GM12878 (cell line): ENCODE results near the gene MYOCD. TPM values are rescaled to one million over a fixed set of nuclear protein-coding genes. Genes with fewer than 3 reads are reported as not detected.

ENCODE experiments used
- ATAC-seq: fragments of 200-7000 bp; cut with Tn5 transposase; 3 replicates; pipeline ENCODE4 v1.9.1; 2020; ENCODE audit warnings: mild to moderate bottlenecking, moderate library complexity
- BruUV-seq: library from RNA; stranded (reverse); fragments of 400-500 nt; replicated peaks from 2 replicates; lab custom pipeline; 2021; lab: Mats Ljungman, UMichigan
- CTCF ChIA-PET: fragments of 300-600 bp; sonication (Branson Sonifier 250); formaldehyde crosslinking; extraction: SDS; loops from one replicate; lab custom pipeline; 2021; ENCODE audit warnings: inconsistent platforms; lab: Yijun Ruan, JAX
- POLR2A ChIA-PET: fragments of 350-600 bp; formaldehyde crosslinking; extraction: SDS; loops from one replicate; lab custom pipeline; 2021; ENCODE audit warnings: inconsistent platforms; lab: Charles Lee
- RAD21 ChIA-PET: fragments of 300-600 bp; sonication (Branson Sonifier 250); formaldehyde crosslinking; loops from one replicate; lab custom pipeline; 2023; ENCODE audit warnings: antibody characterized with exemption; ENCODE audit not compliant: unreplicated experiment; lab: Charles Lee
- SMC1A ChIA-PET: fragments of 300-600 bp; sonication (Branson Sonifier 250); formaldehyde crosslinking; loops from one replicate; lab custom pipeline; 2023; ENCODE audit not compliant: unreplicated experiment, uncharacterized antibody; lab: Charles Lee
- DNase-seq: peaks from one replicate; pipeline ENCODE4 v3.0.0-alpha.2; 2011; ENCODE audit warnings: low read depth, low spot score
- FAIRE-seq: peaks from 3 replicates; lab custom pipeline; 2011; peaks lifted over from hg19 to GRCh38; lab: Jason Lieb, UNC
- H2AFZ ChIP-seq: 2 replicates; pipeline ENCODE4 v1.6.0; 2011; ENCODE audit warnings: low read depth, low read length, control low read depth; ENCODE audit not compliant: control insufficient read depth
- H3K27ac ChIP-seq: 2 replicates; pipeline ENCODE4 v1.5.1; 2011; ENCODE audit warnings: control low read depth; ENCODE audit not compliant: control insufficient read depth, insufficient read depth
- H3K27me3 ChIP-seq, 2 experiments: replicated peaks in 1 of 2; 2 replicates each; pipeline versions ENCODE4 v1.6.0 to v1.6.1; 2011; ENCODE audit warnings: low read length in 1 of 2; ENCODE audit not compliant: control insufficient read depth in 2 of 2, insufficient read depth in 2 of 2
- H3K36me3 ChIP-seq, 2 experiments: 2 replicates each; pipeline ENCODE4 v1.5.1; 2011; ENCODE audit warnings: low read length in 1 of 2; ENCODE audit not compliant: control insufficient read depth in 2 of 2, insufficient read depth in 2 of 2
- H3K4me1 ChIP-seq: 2 replicates; pipeline ENCODE4 v1.6.1; 2011; ENCODE audit warnings: mild to moderate bottlenecking, low read length, moderate library complexity, mixed read lengths; ENCODE audit not compliant: control insufficient read depth, insufficient read depth
- H3K4me2 ChIP-seq: 2 replicates; pipeline ENCODE4 v1.6.0; 2011; ENCODE audit warnings: control low read depth; ENCODE audit not compliant: control insufficient read depth, insufficient read depth
- H3K4me3 ChIP-seq: fragments of 200-600 bp; sonication (generic); 2 replicates; pipeline ENCODE4 v1.5.1; 2016
- H3K79me2 ChIP-seq: 2 replicates; pipeline ENCODE4 v1.6.0; 2011; ENCODE audit warnings: low read length; ENCODE audit not compliant: control insufficient read depth, insufficient read depth
- H3K9ac ChIP-seq: 2 replicates; pipeline ENCODE4 v1.8.0; 2011; ENCODE audit warnings: low read length, control low read depth, mixed read lengths; ENCODE audit not compliant: control insufficient read depth, insufficient read depth
- H3K9me3 ChIP-seq: replicated peaks from 3 replicates; pipeline ENCODE4 v1.5.1; 2011; ENCODE audit warnings: mild to moderate bottlenecking, low read length; ENCODE audit not compliant: control insufficient read depth, insufficient read depth
- H4K20me1 ChIP-seq: 2 replicates; pipeline ENCODE4 v1.6.0; 2011; ENCODE audit not compliant: control insufficient read depth, insufficient read depth
- CBFB ChIP-seq: IDR thresholded peaks from 2 replicates; pipeline ENCODE4 v1.6.1; 2016; ENCODE audit warnings: antibody characterized with exemption, low read depth
- KLF5 ChIP-seq: fragments of 450-650 bp; IDR thresholded peaks from 2 replicates; pipeline ENCODE4 v1.6.1; 2014; ENCODE audit warnings: mild to moderate bottlenecking; ENCODE audit not compliant: partially characterized antibody
- LARP7 ChIP-seq: fragments of 450-650 bp; IDR thresholded peaks from 2 replicates; pipeline ENCODE4 v1.6.1; 2017; ENCODE audit warnings: mild to moderate bottlenecking
- NFIC ChIP-seq: IDR thresholded peaks from 2 replicates; pipeline ENCODE4 v1.6.1; 2012; ENCODE audit warnings: low read depth, mild to moderate bottlenecking, inconsistent platforms, low read length, moderate library complexity
- RFX5 ChIP-seq: IDR thresholded peaks from 2 replicates; pipeline ENCODE4 v1.6.1; 2011; ENCODE audit warnings: low read depth, low read length, improper control_type of control experiment
- SREBF1 ChIP-seq: IDR thresholded peaks from 2 replicates; pipeline ENCODE4 v1.6.1; 2012; ENCODE audit warnings: mild to moderate bottlenecking, low read length
- ZNF384 ChIP-seq: IDR thresholded peaks from 2 replicates; pipeline ENCODE4 v1.6.1; 2012; ENCODE audit warnings: low read depth, mild to moderate bottlenecking, low read length, improper control_type of control experiment, borderline replicate concordance
- WGBS: methylation state at CpG from one replicate; pipeline ENCODE4 v1.1.6; 2016; ENCODE audit warnings: low lambda C conversion rate; ENCODE audit not compliant: insufficient replicate concordance, insufficient coverage; ENCODE audit errors: missing lambda C conversion rate; 5-methylcytosine and 5-hydroxymethylcytosine counted together
- in situ Hi-C: fragments of 300-500 bp; cut with MboI; formaldehyde crosslinking; loops from 9 replicates; pipeline ENCODE4 v1.14.3; 2018; ENCODE audit warnings: mixed read lengths
- intact Hi-C: fragments of 100-400 bp; cut with micrococcal nuclease; formaldehyde crosslinking; loops from one replicate; pipeline ENCODE4 v1.14.2; 2022; ENCODE audit not compliant: unreplicated experiment
- polyA plus RNA-seq, 11 experiments: library from polyadenylated mRNA; depleted of rRNA in 4 of 11; unstranded in 6 of 11; stranded (reverse) in 5 of 11; fragments of >200 nt; fragmentation: Nextera tagmentation in 4 of 11; fragmentation: Illumina TruSeq in 1 of 11; extraction: Ambion mirVana in 4 of 11; extraction: Trizol in 1 of 11; gene quantifications; 1 replicate in 1 of 11; 2 replicates in 10 of 11; pipeline versions ENCODE4 v1.2.1 to v1.2.3, GENCODE V29; 2011 to 2016; ENCODE audit warnings: inconsistent platforms in 2 of 11, missing spikeins in 2 of 11, low read depth in 1 of 11
- total RNA-seq, 4 experiments: library from RNA; depleted of rRNA in 3 of 4; stranded (reverse); fragments of >200 nt in 3 of 4; fragmentation: Illumina TruSeq in 1 of 4; extraction: Trizol in 1 of 4; gene quantifications; 2 replicates each; pipeline versions ENCODE4 v1.2.1 to v1.2.3, GENCODE V29; 2013 to 2021
- TF ChIP-seq, protein P1 (sequence below): fragments of 450-650 bp; IDR thresholded peaks from 2 replicates; pipeline ENCODE4 v1.6.1; 2017; ENCODE audit warnings: antibody characterized with exemption, mild to moderate bottlenecking, moderate library complexity

Gene MYOCD
- total and polyA plus RNA-seq, 10 of the 15 experiments (the other 5 are each of a cell fraction or from before 2014, with no cell fraction given) = not detected

GRCh38 chr17:12744786-12745185 lies 79.1 kb downstream of the MYOCD start:
- ATAC-seq = no peak
- no peak for DNase-seq
- no TSS peak for BruUV-seq
- no peaks in the 10 kb centered on the region for H3K27me3 ChIP-seq
- POLR2A ChIA-PET = no interaction called here
- in situ Hi-C loops (loop anchor here (5.0 kb wide), 1 partner anchor 492 kb away; no protein-coding TSS in a partner anchor), intact Hi-C loops (loop anchor here (5.0 to 10.0 kb wide), 3 partner anchors 80 to 402 kb away; partner anchors contain the start of gene MYOCD)
- no peak overlapping the region for H3K27ac ChIP-seq
- no peak overlapping the region for H3K4me3 ChIP-seq
- no peaks in the 10 kb centered on the region for H3K4me1 ChIP-seq
- no peak overlapping the region for H3K9ac ChIP-seq
- H2AFZ ChIP-seq = no peak overlapping the region
- H3K9me3 ChIP-seq = no peaks in the 10 kb centered on the region
- no peaks in the 10 kb centered on the region for H4K20me1 ChIP-seq
- no peak overlapping the region for H3K4me2 ChIP-seq
- CTCF ChIA-PET = interaction anchor here (0.6 to 2.1 kb wide), 2 partner anchors 166 to 402 kb away, joined by 3 to 8 read pairs; no protein-coding TSS in a partner anchor
- RAD21 ChIA-PET = no interaction called here
- no peaks in the 10 kb centered on the region for H3K36me3 ChIP-seq
- WGBS = 60% methylated on average over 1 of the region's 1 CpG
- no peak for TF ChIP-seq CBFB
- TF ChIP-seq ZNF384 = no peak
- TF ChIP-seq RFX5 = no peak
- TF ChIP-seq LARP7 = no peak
- TF ChIP-seq SREBF1 = no peak
- no peak for TF ChIP-seq NFIC
- no peak for TF ChIP-seq KLF5
- TF ChIP-seq, protein P1, sequence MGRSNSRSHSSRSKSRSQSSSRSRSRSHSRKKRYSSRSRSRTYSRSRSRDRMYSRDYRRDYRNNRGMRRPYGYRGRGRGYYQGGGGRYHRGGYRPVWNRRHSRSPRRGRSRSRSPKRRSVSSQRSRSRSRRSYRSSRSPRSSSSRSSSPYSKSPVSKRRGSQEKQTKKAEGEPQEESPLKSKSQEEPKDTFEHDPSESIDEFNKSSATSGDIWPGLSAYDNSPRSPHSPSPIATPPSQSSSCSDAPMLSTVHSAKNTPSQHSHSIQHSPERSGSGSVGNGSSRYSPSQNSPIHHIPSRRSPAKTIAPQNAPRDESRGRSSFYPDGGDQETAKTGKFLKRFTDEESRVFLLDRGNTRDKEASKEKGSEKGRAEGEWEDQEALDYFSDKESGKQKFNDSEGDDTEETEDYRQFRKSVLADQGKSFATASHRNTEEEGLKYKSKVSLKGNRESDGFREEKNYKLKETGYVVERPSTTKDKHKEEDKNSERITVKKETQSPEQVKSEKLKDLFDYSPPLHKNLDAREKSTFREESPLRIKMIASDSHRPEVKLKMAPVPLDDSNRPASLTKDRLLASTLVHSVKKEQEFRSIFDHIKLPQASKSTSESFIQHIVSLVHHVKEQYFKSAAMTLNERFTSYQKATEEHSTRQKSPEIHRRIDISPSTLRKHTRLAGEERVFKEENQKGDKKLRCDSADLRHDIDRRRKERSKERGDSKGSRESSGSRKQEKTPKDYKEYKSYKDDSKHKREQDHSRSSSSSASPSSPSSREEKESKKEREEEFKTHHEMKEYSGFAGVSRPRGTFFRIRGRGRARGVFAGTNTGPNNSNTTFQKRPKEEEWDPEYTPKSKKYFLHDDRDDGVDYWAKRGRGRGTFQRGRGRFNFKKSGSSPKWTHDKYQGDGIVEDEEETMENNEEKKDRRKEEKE = no peak
- SMC1A ChIA-PET = no interaction called here
- FAIRE-seq = no peak
- no peaks in the 10 kb centered on the region for H3K79me2 ChIP-seq
